NOMO-1 treated with dmso at 0.1 percent for 144 hours (cell line): ENCODE data around the gene GAL3ST2.
"Not testable (repeated sequence)": the region's sequence is repeated elsewhere in the genome, so short reads cannot be mapped to it uniquely, and the experiment has no call there.

ENCODE experiments used
- DNase-seq: peaks from one replicate; lab custom pipeline; 2025; ENCODE audit not compliant: unreplicated experiment; lab: John Stamatoyannopoulos, UW

GAL3ST2 gene

GRCh38 chr2:241817821-241818215 lies 41.2 kb downstream of the GAL3ST2 start:
- DNase-seq, result not testable (repeated sequence)

- DNase-seq, result no peak
These were observed 41.8 kb downstream of the GAL3ST2 start for GRCh38 chr2:241818229-241818942.

- DNase-seq, result no peak
These were observed 42.3 kb downstream of the GAL3ST2 start for GRCh38 chr2:241818943-241819270.

- DNase-seq, result not testable (repeated sequence)
These were observed 43.5 kb downstream of the GAL3ST2 start for GRCh38 chr2:241819947-241820624.

GRCh38 chr2:241820625-241821384 lies 44.2 kb downstream of the GAL3ST2 start:
- DNase-seq, result no peak

GRCh38 chr2:241821460-241822263 lies 45.0 kb downstream of the GAL3ST2 start:
- no peak for DNase-seq

GRCh38 chr2:241822264-241822623 lies 45.6 kb downstream of the GAL3ST2 start:
- DNase-seq, result no peak

GRCh38 chr2:241823531-241824437 lies 47.2 kb downstream of the GAL3ST2 start:
- DNase-seq, result not testable (repeated sequence)

- no peak for DNase-seq
These were observed 50.8 kb downstream of the GAL3ST2 start for GRCh38 chr2:241827394-241827793.

- DNase-seq, result no peak
These were observed 56.6 kb downstream of the GAL3ST2 start for GRCh38 chr2:241833101-241833663.

- not testable (repeated sequence) for DNase-seq
These were observed 57.3 kb downstream of the GAL3ST2 start for GRCh38 chr2:241833756-241834526.

- no peak for DNase-seq
These were observed 58.0 kb downstream of the GAL3ST2 start for GRCh38 chr2:241834527-241835210.

GRCh38 chr2:241835611-241836010 lies 59.0 kb downstream of the GAL3ST2 start:
- no peak for DNase-seq

- DNase-seq, result no peak
These were observed 59.7 kb downstream of the GAL3ST2 start for GRCh38 chr2:241836292-241836691.

- DNase-seq, result no peak
These were observed 60.8 kb downstream of the GAL3ST2 start for GRCh38 chr2:241837197-241837965.

GRCh38 chr2:241841181-241842066 lies 64.8 kb downstream of the GAL3ST2 start:
- no peak for DNase-seq

- DNase-seq, result no peak
These were observed 65.4 kb downstream of the GAL3ST2 start for GRCh38 chr2:241842067-241842415.
